GF-D8 (cell line): ENCODE measurements around the gene RBM6.
A peak's percentile ranks its signal among the peaks of the same experiment; 100 is the strongest.
"Not testable (repeated sequence)": the region's sequence is repeated elsewhere in the genome, so short reads cannot be mapped to it uniquely, and the experiment has no call there.

Source experiments
- DNase-seq: peaks from one replicate; lab custom pipeline; 2025; lab: John Stamatoyannopoulos, UW

RBM6 gene

GRCh38 chr3:49976942-49977341 is 37.0 kb downstream of the RBM6 start:
- no peak for DNase-seq

- DNase-seq, result no peak
Measured at GRCh38 chr3:49984394-49984793, 44.4 kb downstream of the RBM6 start.

- DNase-seq, result no peak
Measured at GRCh38 chr3:49992326-49992725, 52.4 kb downstream of the RBM6 start.

DNA sequence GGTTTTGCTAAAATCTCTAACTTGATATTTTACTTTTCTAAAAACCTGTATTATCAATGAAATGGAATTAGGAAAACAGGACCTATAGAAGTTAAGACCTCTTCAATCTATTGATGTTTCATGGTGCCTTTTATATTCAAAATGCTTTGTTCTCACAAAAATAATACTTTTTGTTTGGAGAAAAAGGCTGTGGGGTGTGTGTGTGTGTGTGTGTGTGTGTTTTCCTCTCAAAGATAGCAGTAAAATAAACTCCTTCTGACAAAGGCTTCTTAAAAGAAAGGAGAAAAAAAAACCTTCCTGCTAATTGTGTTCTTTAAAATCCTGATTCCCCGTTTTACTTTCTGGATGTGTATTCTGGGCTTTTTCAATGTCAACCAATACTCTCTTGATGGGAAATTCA is 54.5 kb downstream of the RBM6 start:
- DNase-seq, result no peak

- no peak for DNase-seq
Measured at GRCh38 chr3:49996016-49996415, 56.1 kb downstream of the RBM6 start.

- DNase-seq, result no peak
Measured at GRCh38 chr3:49997862-49998261, 57.9 kb downstream of the RBM6 start.

DNA sequence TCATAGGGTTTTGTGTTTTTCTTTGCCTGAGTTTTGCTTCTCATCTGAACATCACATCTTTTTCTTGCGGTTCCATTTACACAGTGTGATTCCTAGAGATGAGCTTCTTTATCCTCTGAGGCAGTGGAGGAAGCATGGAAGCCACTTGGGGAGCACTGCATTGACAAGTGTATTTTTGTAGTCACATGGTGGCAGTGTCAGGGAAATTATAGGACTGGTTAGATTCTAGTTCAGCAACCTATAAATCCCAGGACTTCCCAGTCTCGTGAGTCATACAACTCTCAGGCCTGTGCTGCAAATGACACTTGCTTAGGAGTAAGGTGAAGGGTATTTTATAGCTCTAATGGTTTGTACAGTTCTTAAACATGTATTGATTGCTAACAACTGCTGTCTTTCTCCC is 58.4 kb downstream of the RBM6 start:
- no peak for DNase-seq

DNA sequence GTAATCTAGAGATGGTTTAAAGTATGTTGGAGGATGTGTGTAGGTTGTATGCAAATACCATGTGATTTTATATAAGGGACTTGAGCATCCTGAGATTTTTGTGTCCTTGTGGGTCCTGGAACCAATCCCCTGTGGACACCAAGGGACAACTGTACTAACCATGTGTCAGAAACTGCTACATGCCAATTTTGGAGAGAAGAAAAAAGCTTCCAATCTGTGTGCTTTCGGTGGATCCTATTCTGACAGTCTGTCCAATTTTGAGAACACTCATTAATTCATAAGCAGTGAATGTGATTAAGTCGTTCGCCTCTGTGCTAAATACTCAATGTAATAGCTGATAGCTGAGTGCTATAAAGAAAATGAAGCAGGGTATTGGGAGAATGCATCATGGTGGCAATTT is 61.6 kb downstream of the RBM6 start:
- DNase-seq, result no peak

DNA sequence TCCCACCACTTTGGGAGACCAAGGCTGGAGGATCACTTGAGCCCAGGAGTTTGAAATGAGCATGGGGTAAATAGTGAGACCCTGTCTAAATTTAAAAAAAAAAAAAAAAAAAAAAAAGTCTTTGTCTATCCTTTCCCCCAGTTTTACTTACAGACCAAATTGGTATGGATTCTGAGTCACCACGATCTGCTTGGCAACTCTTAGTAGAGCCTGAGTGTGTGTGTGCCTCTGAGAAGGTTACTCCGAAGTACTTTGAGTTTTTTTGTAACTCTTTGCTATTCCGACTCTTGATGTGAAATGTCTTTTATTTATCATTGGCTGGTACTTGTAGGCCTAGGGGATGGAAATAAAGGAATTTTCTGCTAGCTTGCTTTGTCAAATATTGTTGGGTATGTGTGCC is 63.3 kb downstream of the RBM6 start:
- DNase-seq, result no peak

DNA sequence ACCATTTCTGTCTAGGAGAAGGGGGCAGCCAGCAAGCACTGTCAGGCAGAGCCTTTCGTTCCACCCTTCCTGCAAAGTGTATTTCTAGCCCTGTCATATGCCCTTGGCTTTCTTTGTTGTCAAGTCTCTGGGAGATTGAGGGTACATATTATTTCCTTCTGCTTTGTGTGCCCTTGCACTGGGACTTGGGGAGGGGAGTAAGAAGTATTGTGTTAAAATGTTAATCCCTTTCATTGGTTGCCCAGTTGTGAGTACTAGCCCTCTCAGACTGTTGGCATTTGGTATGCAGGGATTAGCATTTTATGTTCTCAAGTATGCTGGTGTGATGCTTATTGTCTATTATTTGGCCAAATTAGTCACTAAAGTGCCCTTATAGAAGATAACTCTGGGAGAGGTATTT is 63.9 kb downstream of the RBM6 start:
- no peak for DNase-seq

DNA sequence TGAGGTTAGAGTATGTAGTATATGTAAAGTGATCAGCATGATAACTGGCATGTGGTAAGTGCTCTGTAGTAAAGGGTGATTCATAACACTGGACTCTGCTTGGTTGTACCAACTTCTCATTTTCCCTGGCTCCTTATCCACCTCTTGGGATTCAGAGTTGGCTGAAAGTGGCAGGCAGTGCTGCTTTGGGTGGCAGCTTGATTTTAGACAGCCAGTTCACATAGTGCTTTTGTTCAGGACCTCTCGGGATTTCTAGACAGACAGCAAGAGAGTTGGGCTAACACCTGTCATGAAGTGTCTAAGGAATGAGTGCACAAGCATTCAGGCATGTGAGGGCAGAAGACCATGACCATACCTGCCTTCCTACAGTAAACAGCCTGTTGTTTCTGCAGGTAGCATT is 69.0 kb downstream of the RBM6 start:
- no peak for DNase-seq

DNA sequence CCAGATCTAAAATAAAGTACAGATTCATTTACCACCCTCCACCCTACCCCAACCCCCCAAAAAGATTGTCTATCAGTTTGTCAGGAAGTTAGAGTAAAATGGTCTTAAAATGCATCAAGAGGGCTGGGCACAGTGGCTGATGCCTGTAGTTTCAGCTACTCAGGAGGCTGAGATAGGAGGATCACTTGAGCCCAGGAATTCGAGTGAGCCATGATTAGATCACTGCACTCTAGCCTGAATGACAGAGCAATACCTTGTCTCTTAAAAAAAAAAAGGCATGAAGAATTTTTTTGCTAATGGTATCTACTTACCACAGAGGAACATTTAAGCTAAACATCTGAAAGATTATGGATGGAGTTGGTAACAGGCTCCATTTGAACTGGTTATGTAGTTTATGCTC is 71.0 kb downstream of the RBM6 start:
- DNase-seq, result no peak

DNA sequence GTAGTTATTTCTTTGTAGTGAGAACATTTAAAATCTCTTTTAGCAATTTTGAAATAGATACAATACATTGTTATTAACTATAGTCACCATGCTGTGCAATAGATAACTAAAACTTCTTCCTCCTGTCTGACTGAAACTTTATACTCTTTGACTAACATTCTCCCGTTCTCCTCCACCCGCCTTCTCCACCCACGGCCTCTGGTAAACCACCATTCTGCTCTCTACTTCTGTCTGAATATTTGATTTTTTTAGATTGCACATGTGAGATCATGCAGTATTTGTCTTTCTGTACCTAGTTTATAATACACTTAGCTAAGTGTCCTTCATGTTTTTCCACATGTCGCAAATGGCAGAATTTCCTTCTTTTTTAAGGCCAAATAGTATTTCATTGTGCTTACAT is 76.0 kb downstream of the RBM6 start:
- DNase-seq, result no peak

GRCh38 chr3:50028346-50028745 is 88.4 kb downstream of the RBM6 start:
- DNase-seq, result no peak

DNA sequence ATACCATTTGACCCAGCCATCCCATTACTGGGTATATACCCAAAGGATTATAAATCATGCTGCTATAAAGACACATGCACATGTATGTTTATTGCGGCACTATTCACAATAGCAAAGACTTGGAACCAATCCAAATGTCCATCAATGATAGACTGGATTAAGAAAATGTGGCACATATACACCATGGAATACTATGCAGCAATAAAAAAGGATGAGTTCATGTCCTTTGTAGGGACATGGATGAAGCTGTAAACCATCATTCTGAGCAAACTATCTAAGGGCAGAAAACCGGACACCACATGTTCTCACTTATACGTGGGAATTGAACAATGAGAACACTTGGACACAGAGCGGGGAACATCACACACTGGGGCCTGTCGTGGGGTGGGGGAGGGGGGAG is 91.3 kb downstream of the RBM6 start:
- DNase-seq, result not testable (repeated sequence)

DNA sequence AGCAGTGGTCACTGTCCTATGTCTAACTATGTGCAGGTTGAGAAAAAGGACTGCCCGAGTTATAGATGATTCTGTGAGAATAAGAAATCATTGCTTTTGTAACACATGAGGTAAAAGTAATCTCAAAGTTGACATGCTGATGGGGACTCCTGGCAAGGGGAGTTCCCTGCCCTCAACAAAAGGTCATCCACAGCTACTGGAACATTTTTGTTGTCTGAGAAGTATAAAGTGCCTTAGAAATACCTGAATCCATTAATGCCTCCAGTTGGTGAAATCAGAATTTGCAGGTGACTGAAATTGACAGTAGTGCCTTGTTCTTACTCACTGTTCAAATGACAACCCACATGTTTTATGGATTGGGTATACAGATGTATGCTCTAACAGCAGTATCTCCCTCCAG is 105.0 kb downstream of the RBM6 start:
- DNase-seq, result no peak

DNA sequence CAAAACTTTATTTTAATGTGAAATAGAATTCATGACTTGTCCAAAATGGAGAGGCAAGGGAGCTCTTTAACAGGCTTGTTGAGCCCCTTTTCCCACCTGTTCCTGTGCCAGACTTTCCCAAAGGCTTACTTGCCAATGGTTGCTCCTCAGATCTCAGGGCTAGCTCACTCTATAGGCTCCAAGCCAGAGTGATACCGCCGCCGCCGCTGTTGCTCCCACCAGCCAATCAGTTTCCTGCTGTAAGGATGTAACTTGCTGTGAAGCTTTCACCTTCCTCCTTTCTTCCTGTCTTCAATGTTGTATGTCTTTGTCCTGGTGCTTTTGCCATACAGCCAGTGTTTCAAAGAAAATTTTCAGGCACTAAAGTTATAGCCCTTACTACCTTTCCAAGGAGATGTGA is 107.5 kb downstream of the RBM6 start:
- DNase-seq, result no peak

DNA sequence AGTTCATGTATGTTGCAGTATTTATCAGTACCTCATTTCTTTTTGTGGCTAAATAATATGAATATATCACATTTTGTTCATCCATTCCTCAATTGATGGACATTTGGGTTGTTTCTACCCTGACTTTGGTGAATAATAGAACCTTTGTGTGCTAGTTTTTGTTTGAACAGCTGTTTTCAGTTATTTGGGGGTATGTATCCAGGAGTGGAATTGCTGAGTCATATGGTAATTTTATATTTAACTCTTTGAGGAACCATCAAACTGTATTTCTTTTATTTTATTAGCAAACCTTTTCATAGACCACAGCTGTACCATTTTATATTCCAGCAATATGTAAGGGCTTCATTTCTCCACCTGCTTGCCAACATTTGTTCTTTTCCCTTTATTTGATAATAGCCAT is 110.4 kb downstream of the RBM6 start:
- DNase-seq, result no peak

DNA sequence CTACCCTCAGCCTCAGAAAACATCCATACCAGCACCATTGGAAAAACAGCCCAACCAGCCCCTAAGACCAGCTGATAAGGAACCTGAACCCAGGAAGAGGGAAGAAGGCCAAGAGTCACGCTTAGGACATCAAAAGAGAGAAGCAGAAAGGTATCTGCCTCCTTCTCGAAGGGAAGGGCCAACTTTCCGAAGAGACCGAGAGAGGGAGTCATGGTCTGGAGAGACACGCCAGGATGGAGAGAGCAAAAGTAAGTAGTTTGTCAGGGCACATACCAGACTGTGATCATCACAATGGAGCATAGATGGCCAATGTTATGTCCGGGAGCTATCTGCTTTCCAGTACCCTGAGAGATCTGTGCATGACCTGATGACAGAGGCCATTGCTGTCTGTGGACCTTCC is 117.8 kb downstream of the RBM6 start:
- no peak for DNase-seq

GRCh38 chr3:50068134-50068533 is 128.2 kb downstream of the RBM6 start:
- DNase-seq, result no peak

GRCh38 chr3:50078091-50078490 is 138.1 kb downstream of the RBM6 start:
- DNase-seq, result no peak

GRCh38 chr3:50078622-50079021 is 138.7 kb downstream of the RBM6 start:
- no peak for DNase-seq

DNA sequence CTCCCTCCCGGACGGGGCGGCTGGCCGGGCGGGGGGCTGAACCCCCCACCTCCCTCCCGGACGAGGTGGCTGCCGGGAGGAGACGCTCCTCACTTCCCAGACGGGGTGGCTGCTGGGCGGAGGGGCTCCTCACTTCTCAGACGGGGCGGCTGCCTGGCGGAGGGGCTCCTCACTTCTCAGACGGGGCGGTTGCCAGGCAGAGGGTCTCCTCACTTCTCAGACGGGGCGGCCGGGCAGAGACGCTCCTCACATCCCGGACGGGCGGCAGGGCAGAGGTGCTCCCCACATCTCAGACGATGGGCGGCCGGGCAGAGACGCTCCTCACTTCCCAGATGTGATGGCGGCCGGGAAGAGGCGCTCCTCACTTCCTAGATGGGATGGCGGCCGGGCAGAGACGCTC is 145.0 kb downstream of the RBM6 start:
- not testable (repeated sequence) for DNase-seq

DNA sequence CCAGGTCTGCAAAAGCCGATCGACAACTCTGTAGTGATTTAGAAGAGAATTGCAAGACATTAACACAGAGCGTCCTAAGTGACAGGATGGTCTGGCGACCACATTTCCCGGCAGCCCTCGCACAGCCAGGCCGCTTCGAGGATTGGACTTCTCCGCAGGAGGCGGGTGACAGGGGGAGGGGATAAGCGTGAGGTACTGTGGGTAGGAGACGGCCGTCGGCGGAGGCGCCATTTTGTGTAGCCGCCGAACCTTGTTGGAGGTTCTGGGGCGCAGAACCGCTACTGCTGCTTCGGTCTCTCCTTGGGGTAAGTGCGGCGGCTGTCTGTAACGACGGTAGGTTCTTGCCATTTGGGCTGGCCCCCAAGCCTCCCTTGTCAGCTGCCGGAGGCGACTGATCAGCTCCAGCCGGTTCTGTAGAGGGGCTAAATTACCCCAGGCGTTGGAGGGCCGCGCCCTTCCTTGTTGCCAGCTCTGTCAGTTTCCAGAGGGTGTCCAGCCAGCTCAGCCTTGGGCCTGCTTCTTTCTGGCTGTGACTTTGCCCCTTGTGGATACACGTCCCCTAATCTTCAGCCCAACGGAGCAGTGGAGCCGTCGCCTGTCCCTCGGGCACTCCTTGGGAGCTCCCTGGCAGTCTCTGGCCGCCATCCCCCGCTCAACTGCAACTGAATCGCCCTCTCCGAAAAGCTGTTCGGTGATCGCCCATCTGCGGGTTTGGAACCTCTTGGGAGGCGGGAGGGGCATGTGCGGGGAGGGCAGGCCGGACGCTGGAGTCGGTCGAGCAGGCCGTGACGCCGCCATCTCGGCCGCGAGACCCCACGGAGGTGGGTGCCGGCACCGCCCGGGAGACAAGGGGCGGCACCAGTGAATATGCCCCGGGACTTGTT is 149.0 kb downstream of the RBM6 start, which contains the start of gene RBM5:
RBM5 (plus strand) TSS at position 195 of the 884 bp plus-strand sequence. CDS start 1,516 bp downstream, outside the sequence.
- DNase-seq, result peak; percentile 83
